RWPE2 (cell line): Measurements from ENCODE around the gene ODF4.

ENCODE experiments used
- ATAC-seq: fragments of 200-7000 bp; cut with Tn5 transposase; 3 replicates; pipeline ENCODE4 v1.9.1; 2021; ENCODE audit warnings: low read depth
- DNase-seq: peaks from one replicate; pipeline ENCODE4 v3.0.0-alpha.2; 2020; ENCODE audit warnings: low spot score
- H3K27ac ChIP-seq: fragments of 450-650 bp; 2 replicates; pipeline ENCODE4 v1.5.1; 2017; ENCODE audit warnings: mild to moderate bottlenecking; ENCODE audit not compliant: poor library complexity, severe bottlenecking
- H3K27me3 ChIP-seq: fragments of 250-450 bp; sonication (Bioruptor Pico); 2 replicates; pipeline ENCODE4 v1.5.1; 2021; ENCODE audit warnings: mild to moderate bottlenecking, moderate library complexity; ENCODE audit not compliant: insufficient read depth, poor library complexity, severe bottlenecking
- H3K36me3 ChIP-seq: fragments of 250-450 bp; sonication (Bioruptor Pico); 2 replicates; pipeline ENCODE4 v1.5.1; 2020; ENCODE audit warnings: low read depth, mild to moderate bottlenecking, moderate library complexity
- H3K4me1 ChIP-seq: fragments of 250-450 bp; sonication (Bioruptor Pico); 2 replicates; pipeline ENCODE4 v1.5.1; 2021; ENCODE audit warnings: mild to moderate bottlenecking, moderate library complexity; ENCODE audit not compliant: insufficient read depth, poor library complexity, severe bottlenecking
- H3K4me3 ChIP-seq: fragments of 250-450 bp; sonication (Bioruptor Pico); 2 replicates; pipeline ENCODE4 v1.5.1; 2021; ENCODE audit warnings: mild to moderate bottlenecking, moderate library complexity; ENCODE audit not compliant: severe bottlenecking
- H3K9me3 ChIP-seq: fragments of 250-450 bp; sonication (Bioruptor Pico); 2 replicates; pipeline ENCODE4 v1.5.1; 2021; ENCODE audit warnings: mild to moderate bottlenecking, moderate library complexity; ENCODE audit not compliant: severe bottlenecking
- TF ChIP-seq, protein P1 (sequence below): fragments of 450-650 bp; IDR thresholded peaks from one replicate; pipeline ENCODE4 v1.5.1; 2017; ENCODE audit warnings: mild to moderate bottlenecking, moderate library complexity; ENCODE audit not compliant: poor library complexity, severe bottlenecking

Gene ODF4

GRCh38 chr17:8320262-8320661, 19.4 kb upstream of the ODF4 start:
- H3K27ac ChIP-seq, result no peak overlapping the region
- TF ChIP-seq, protein P1, sequence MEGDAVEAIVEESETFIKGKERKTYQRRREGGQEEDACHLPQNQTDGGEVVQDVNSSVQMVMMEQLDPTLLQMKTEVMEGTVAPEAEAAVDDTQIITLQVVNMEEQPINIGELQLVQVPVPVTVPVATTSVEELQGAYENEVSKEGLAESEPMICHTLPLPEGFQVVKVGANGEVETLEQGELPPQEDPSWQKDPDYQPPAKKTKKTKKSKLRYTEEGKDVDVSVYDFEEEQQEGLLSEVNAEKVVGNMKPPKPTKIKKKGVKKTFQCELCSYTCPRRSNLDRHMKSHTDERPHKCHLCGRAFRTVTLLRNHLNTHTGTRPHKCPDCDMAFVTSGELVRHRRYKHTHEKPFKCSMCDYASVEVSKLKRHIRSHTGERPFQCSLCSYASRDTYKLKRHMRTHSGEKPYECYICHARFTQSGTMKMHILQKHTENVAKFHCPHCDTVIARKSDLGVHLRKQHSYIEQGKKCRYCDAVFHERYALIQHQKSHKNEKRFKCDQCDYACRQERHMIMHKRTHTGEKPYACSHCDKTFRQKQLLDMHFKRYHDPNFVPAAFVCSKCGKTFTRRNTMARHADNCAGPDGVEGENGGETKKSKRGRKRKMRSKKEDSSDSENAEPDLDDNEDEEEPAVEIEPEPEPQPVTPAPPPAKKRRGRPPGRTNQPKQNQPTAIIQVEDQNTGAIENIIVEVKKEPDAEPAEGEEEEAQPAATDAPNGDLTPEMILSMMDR, result no peak
- no peaks in the 10 kb centered on the region for H3K36me3 ChIP-seq
- no peaks in the 10 kb centered on the region for H3K9me3 ChIP-seq
- no peaks in the 10 kb centered on the region for H3K27me3 ChIP-seq
- no peak overlapping the region for H3K4me3 ChIP-seq
- DNase-seq, result no peak
- no peaks in the 10 kb centered on the region for H3K4me1 ChIP-seq
- no peak for ATAC-seq

GRCh38 chr17:8320990-8321389, 18.6 kb upstream of the ODF4 start:
- Histone ChIP-seq H3K4me3 (no peak overlapping the region), H3K36me3 (no peaks in the 10 kb centered on the region), H3K27ac (no peak overlapping the region), H3K27me3 (no peaks in the 10 kb centered on the region), H3K4me1 (no peaks in the 10 kb centered on the region), H3K9me3 (no peaks in the 10 kb centered on the region)
- TF ChIP-seq, protein P1, result no peak
- ATAC-seq, result no peak
- no peak for DNase-seq

DNA sequence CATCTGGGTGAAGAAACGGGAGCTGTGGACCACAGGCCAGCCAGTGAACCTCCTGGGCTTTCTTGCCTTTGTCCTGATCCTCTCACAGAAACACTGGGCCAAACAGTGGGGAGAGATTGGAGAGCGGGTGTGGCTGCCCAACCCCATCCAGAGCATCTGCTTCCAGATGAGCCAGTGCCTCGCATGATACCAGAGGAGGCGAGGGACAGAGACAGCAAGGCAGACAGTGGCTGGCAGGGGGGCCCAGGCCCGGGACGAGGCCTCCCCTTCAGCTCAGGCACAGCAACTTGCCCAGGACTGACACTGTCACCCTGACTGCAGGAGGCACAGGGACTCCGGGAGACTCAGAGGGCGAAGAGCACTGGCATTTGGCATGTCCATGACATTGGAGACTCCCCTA, 17.6 kb upstream of the ODF4 start:
- Histone ChIP-seq H3K4me3 (no peak overlapping the region), H3K9me3 (no peaks in the 10 kb centered on the region), H3K36me3 (no peaks in the 10 kb centered on the region), H3K4me1 (no peaks in the 10 kb centered on the region), H3K27me3 (no peaks in the 10 kb centered on the region), H3K27ac (no peak overlapping the region)
- no peak for DNase-seq
- ATAC-seq, result no peak
- TF ChIP-seq, protein P1, result no peak

DNA sequence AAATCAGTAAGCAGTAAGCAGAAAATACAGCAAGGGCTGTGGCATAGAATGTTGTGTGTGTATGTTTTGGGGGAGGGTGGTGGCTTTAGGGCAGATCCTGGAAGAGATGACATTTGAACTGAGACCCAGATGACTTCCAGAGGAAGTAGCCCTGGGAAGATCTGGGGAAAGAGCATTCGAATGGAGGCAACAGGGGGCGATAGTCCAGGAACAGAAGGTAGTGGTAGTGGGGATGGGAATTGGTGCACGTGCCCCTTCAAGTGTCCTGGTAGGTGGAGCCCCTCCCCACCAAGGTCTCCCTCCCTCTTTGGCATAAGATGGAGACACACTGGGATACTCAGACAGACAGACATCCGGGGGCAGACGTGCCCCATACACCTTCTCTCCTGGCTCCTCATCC, 15.5 kb upstream of the ODF4 start:
- no peak for DNase-seq
- H3K36me3 ChIP-seq, result no peaks in the 10 kb centered on the region
- TF ChIP-seq, protein P1, result no peak
- H3K4me3 ChIP-seq, result no peak overlapping the region
- no peak overlapping the region for H3K27ac ChIP-seq
- ATAC-seq, result no peak
- H3K4me1 ChIP-seq, result no peaks in the 10 kb centered on the region
- H3K27me3 ChIP-seq, result no peaks in the 10 kb centered on the region
- H3K9me3 ChIP-seq, result no peaks in the 10 kb centered on the region

DNA sequence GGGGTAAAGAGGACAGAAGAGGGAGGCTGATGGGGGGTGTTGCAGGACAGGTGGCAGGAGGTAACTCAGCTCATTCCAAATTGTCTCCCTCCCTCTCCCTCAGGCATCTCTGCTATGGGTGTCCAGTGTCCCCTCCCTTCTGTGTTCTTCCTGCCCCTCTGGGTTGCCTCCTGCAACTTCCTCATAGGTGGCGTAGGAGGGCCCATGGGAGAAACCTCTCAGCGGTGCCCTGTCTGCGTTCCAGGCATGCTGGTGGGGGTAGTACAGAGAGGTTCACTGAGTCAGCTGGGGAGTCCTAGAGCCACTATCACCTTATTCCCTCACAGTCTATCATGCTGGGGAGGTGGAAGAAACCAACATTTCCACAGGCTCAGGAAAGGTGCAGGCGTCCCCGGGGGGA, 14.7 kb upstream of the ODF4 start:
- TF ChIP-seq, protein P1, result no peak
- Histone ChIP-seq H3K27me3 (no peaks in the 10 kb centered on the region), H3K36me3 (no peaks in the 10 kb centered on the region), H3K4me3 (no peak overlapping the region), H3K9me3 (no peaks in the 10 kb centered on the region), H3K27ac (no peak overlapping the region), H3K4me1 (no peaks in the 10 kb centered on the region)
- no peak for ATAC-seq
- no peak for DNase-seq
